Activated T-cell treated with anti-CD3 and anti-CD28 coated beads, Interleukin-2, amount 50 U/mL, for 48 hours (primary cell): ENCODE data around the gene ADGRV1.
"Not testable (repeated sequence)": the region's sequence is repeated elsewhere in the genome, so short reads cannot be mapped to it uniquely, and the experiment has no call there.

ENCODE experiments used
- DNase-seq, 2 experiments: peaks; one replicate each; pipeline ENCODE4 v3.0.0-alpha.2; 2020

ADGRV1 gene

GRCh38 chr5:90822062-90822461 is 263.5 kb downstream of the ADGRV1 start:
- DNase-seq: not testable (repeated sequence)

- no peak for DNase-seq
These were observed 265.8 kb downstream of the ADGRV1 start for GRCh38 chr5:90824436-90824835.

- DNase-seq: no peak
These were observed 271.5 kb downstream of the ADGRV1 start for GRCh38 chr5:90830058-90830457.

GRCh38 chr5:90833753-90834152 is 275.2 kb downstream of the ADGRV1 start:
- no peak for DNase-seq

- DNase-seq: no peak
These were observed 276.1 kb downstream of the ADGRV1 start for GRCh38 chr5:90834711-90835110.

- no peak for DNase-seq
These were observed 284.8 kb downstream of the ADGRV1 start for GRCh38 chr5:90843443-90843842.

GRCh38 chr5:90844931-90845330 is 286.3 kb downstream of the ADGRV1 start:
- no peak for DNase-seq

- DNase-seq: no peak
These were observed 287.3 kb downstream of the ADGRV1 start for GRCh38 chr5:90845723-90846554.

- DNase-seq: not testable (repeated sequence)
These were observed 289.0 kb downstream of the ADGRV1 start for GRCh38 chr5:90847606-90848005.

GRCh38 chr5:90849939-90850338 is 291.3 kb downstream of the ADGRV1 start:
- DNase-seq: no peak

GRCh38 chr5:90852531-90852930 is 293.9 kb downstream of the ADGRV1 start:
- no peak for DNase-seq

GRCh38 chr5:90853750-90854149 is 295.2 kb downstream of the ADGRV1 start:
- DNase-seq: no peak

- no peak for DNase-seq
These were observed 295.6 kb downstream of the ADGRV1 start for GRCh38 chr5:90854169-90854568.

- no peak for DNase-seq
These were observed 296.9 kb downstream of the ADGRV1 start for GRCh38 chr5:90855296-90856010.

- no peak for DNase-seq
These were observed 303.4 kb downstream of the ADGRV1 start for GRCh38 chr5:90861843-90862586.

- DNase-seq: no peak
These were observed 306.6 kb downstream of the ADGRV1 start for GRCh38 chr5:90865180-90865579.

GRCh38 chr5:90866333-90866732 is 307.7 kb downstream of the ADGRV1 start:
- no peak for DNase-seq

- no peak for DNase-seq
These were observed 308.5 kb downstream of the ADGRV1 start for GRCh38 chr5:90866915-90867731.

GRCh38 chr5:90868799-90869198 is 310.2 kb downstream of the ADGRV1 start:
- no peak for DNase-seq

- DNase-seq: no peak
These were observed 312.9 kb downstream of the ADGRV1 start for GRCh38 chr5:90871391-90871991.

GRCh38 chr5:90873033-90873517 is 314.5 kb downstream of the ADGRV1 start:
- DNase-seq: peak; percentile 28 to 31

- DNase-seq: no peak
These were observed 315.5 kb downstream of the ADGRV1 start for GRCh38 chr5:90874066-90874465.
